HG03432 (cell line): ENCODE data around the gene C18orf63.
"Not testable (repeated sequence)": the region's sequence is repeated elsewhere in the genome, so short reads cannot be mapped to it uniquely, and the experiment has no call there.

ENCODE experiments used
- ATAC-seq: cut with Tn5 transposase; IDR thresholded peaks from one replicate; pipeline ENCODE4 v1.9.1; 2021; ENCODE audit warnings: mild to moderate bottlenecking, moderate library complexity; ENCODE audit not compliant: unreplicated experiment

Gene C18orf63

GRCh38 chr18:74315464-74316256 lies at the start of gene C18orf63:
C18orf63 (plus strand) TSS chr18:74315839; CDS start chr18:74317866, 2,027 bp downstream.
- no peak for ATAC-seq

- ATAC-seq, result no peak
Measured at GRCh38 chr18:74266161-74266560, 49.5 kb upstream of the C18orf63 start.

- ATAC-seq, result no peak
Measured at GRCh38 chr18:74268175-74268574, 47.5 kb upstream of the C18orf63 start.

DNA sequence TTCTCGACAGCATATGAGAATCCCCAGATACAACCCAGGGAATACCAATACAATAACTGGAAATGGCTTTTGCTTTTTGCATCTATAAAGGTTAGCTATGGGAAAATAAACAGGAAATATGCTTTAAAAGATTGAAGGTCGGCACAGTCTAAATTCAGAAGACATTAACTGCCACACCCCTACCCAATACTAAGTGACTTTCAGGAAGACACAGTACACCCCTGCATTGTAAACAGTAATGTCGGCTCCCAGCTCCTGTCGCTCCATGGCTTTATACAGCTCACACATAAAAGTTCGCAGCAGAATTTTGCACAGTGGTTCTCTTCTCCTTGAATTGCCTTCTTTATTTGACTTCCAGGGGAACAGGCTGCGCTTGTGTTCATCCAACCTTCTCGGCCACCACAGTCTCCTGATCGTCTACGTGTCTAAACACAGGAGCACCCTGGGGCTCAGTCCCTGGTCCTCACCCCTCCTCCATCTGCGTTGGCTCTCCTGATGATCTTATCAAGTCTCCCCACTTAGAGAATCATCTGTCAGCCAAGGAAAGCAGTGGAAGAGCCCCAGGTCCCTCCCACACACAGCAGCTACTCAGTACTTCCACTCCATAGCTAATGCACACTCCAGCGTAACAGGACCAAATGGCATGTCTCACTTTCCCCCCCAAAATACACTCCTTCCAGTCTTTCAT lies 46.6 kb upstream of the C18orf63 start:
- no peak for ATAC-seq

GRCh38 chr18:74271635-74272034 lies 44.0 kb upstream of the C18orf63 start:
- no peak for ATAC-seq

GRCh38 chr18:74273394-74273793 lies 42.2 kb upstream of the C18orf63 start:
- ATAC-seq, result no peak

- ATAC-seq, result no peak
Measured at GRCh38 chr18:74274700-74275099, 40.9 kb upstream of the C18orf63 start.

DNA sequence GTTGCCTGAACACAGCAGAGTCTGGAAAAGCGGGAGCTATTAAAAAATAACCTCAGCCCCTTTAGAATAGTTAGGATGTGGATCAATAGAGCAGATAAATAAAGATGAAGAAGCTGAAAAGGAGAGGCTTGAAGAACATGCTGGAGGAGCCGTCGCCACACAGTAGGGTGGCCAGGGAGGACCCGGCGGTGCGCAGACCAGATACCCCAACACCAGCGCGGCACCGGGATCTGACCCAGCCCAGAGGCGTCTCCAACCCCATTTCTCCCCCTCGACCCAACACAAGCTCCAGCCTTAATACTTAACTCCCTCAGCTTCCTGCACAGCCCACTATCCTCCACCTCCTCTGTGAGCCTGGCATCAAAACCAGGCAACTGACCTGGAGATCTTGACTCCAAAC lies 39.9 kb upstream of the C18orf63 start:
- no peak for ATAC-seq

DNA sequence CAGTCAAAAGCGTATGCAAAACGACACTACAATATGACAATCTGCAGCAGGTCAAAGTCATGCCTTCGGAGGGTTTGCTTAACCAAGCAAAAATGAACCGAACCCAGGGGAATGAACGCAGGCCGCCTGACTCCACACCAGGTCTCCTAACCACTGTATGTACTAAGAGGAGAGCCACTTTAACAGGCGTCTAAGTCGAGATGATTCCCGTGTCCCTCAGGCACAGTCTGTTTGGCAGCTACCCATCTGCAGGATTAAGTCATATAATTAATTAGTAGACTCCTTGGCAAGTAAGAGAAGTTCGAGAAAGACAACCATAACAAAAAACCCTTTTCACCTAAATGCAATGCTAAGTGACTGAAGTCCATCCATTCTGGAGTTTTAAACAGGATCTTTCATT lies 39.0 kb upstream of the C18orf63 start:
- ATAC-seq, result no peak

- ATAC-seq, result no peak
Measured at GRCh38 chr18:74277296-74277695, 38.3 kb upstream of the C18orf63 start.

DNA sequence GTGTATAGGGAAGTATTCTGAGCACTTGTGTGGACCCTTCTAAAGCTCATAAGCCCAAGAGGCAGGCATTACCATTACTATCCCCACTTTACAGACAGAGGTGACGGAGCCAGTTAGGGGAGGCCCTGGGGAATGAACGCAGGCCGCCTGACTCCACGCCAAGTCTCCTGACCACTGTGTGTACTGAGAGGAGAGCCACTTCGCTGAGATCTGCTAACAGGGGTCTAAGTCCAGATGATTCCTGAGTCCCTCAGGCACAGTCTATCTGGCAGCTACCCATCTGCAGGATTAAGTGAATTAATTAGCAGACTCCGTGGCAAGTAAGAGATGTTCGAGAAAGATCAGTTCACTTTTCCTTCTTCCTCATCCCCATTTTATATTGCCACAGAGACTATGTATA lies 37.6 kb upstream of the C18orf63 start:
- no peak for ATAC-seq

- no peak for ATAC-seq
Measured at GRCh38 chr18:74278983-74279382, 36.7 kb upstream of the C18orf63 start.

- ATAC-seq, result no peak
Measured at GRCh38 chr18:74281011-74281979, 34.3 kb upstream of the C18orf63 start.

DNA sequence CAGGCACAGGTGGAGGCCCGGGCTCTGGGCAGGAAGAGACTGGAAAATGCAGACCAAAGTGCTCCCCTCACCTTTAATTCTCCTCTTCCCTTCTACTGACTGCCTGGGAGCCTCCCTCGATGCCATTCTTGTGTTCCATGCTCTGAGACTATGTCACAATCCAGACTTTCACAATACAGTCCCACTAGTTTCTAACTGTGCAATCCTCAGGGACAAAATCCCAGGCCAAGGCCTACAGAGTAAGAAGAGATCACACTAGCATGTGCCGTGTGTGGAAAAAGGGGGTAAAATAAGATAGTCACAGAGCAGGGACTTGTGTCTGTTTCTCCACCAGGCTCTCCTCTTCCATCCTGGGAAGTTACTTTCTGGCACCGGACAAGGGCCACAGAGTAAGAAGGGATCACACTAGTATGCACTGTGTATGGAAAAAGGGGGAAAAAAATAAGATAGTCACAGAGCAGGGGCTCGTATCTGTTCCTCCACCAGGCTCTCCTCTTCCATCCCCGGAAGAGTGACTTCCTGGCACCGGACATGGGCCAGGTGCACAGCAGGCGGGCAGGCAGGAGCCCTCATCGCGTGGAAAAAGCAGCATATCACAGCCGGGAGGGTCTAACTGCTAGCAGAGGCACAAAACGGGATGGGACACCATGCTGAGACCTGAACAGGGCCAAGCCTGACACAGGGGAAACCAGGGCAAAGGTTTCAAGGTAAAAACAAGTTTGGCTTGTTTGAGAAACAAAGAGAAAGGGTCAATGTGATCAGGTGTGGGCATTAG lies 33.5 kb upstream of the C18orf63 start:
- no peak for ATAC-seq

- no peak for ATAC-seq
Measured at GRCh38 chr18:74282755-74283554, 32.7 kb upstream of the C18orf63 start.

DNA sequence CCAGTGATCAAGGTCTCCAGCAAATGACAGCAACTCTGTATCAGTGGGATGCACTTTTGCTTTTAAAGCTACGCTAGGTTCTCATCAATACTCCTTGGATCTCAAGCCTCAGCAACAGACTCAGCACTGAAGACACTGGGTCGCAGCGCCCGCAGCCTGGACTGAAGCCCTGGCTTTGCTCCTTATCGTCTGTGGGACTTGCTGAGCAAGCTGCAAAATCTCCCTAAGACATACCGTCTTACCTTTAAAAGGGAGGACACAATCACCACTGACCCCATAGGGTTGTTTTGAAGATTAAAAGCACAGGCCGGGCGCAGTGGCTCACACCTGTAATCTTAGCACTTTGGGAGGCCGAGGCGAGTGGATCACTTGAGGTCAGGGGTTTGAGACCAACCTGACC lies 32.0 kb upstream of the C18orf63 start:
- no peak for ATAC-seq

- no peak for ATAC-seq
Measured at GRCh38 chr18:74284191-74284979, 31.3 kb upstream of the C18orf63 start.

DNA sequence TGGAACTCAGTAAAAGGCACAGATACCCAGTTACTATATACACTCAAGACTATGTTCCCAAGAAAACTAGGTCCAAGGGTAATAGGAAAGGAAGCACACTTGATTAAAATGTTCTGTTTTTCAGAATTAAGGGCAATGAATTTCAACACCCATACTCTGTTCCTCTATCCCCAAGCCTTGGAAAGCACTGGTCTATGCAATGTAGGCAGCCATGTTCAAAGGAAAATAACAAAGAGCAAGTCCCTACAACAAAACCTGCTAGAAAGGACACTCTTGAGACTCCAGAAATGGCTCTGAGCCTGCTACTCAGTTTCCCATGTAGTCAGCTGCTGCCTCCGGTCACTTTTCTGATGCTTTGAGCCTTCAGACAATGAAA lies 30.7 kb upstream of the C18orf63 start:
- ATAC-seq, result no peak

GRCh38 chr18:74285583-74285982 lies 30.1 kb upstream of the C18orf63 start:
- ATAC-seq, result not testable (repeated sequence)
